Heart left ventricle (tissue), 16 donors: Measurements from ENCODE around the gene CCNJ. TPM values are rescaled to one million over a fixed set of nuclear protein-coding genes. Genes with fewer than 3 reads are reported as not detected.

ENCODE experiments used
- ATAC-seq, 4 donors: fragments of 200-7000 bp; cut with Tn5 transposase; one replicate each; pipeline ENCODE4 v1.9.1; 2020 to 2022; ENCODE audit warnings: moderate library complexity in 4 of 4, mild to moderate bottlenecking in 3 of 4, moderate number of reproducible peaks in 1 of 4
- DNase-seq, 5 donors: peaks; one replicate each; pipeline ENCODE4 v3.0.0-alpha.2; 2020
- H3K27ac ChIP-seq, 12 donors: fragments of 200-600 bp; sonication (generic) in 4 of 12; one replicate each; pipeline versions ENCODE4 v1.5.0 to v1.8.0; 2016 to 2022; ENCODE audit warnings: mild to moderate bottlenecking in 2 of 12
- H3K27me3 ChIP-seq, 9 donors: fragments of 200-600 bp; sonication (generic) in 2 of 9; one replicate each; pipeline versions ENCODE4 v1.5.1 to v1.8.0; 2016 to 2022; ENCODE audit warnings: mild to moderate bottlenecking in 3 of 9
- H3K36me3 ChIP-seq, 9 donors: fragments of 200-600 bp; sonication (generic) in 2 of 9; one replicate each; pipeline versions ENCODE4 v1.5.0 to v1.8.0; 2018 to 2022; ENCODE audit warnings: mild to moderate bottlenecking in 2 of 9
- H3K4me1 ChIP-seq, 12 donors: fragments of 200-600 bp; sonication (generic) in 4 of 12; one replicate each; pipeline versions ENCODE4 v1.5.0 to v1.8.0; 2016 to 2022; ENCODE audit warnings: mild to moderate bottlenecking in 3 of 12
- H3K4me3 ChIP-seq, 12 donors: fragments of 200-600 bp; sonication (generic) in 4 of 12; one replicate each; pipeline versions ENCODE4 v1.5.0 to v1.8.0; 2017 to 2022; ENCODE audit warnings: mild to moderate bottlenecking in 9 of 12, moderate library complexity in 4 of 12
- H3K9me3 ChIP-seq, 12 donors: fragments of 200-600 bp; sonication (generic) in 4 of 12; one replicate each; pipeline versions ENCODE4 v1.5.0 to v1.8.0; 2016 to 2022; ENCODE audit warnings: mild to moderate bottlenecking in 1 of 12
- CTCF ChIP-seq, 12 donors: fragments of 200-600 bp; sonication (generic) in 4 of 12; IDR thresholded peaks; one replicate each; pipeline versions ENCODE4 v1.5.0 to v1.8.0; 2018 to 2022; ENCODE audit warnings: antibody characterized with exemption in 12 of 12, mild to moderate bottlenecking in 5 of 12
- POLR2A ChIP-seq, 2 donors: fragments of 450-650 bp; IDR thresholded peaks; one replicate each; pipeline ENCODE4 v1.6.1; 2017; ENCODE audit warnings: antibody characterized with exemption in 2 of 2, mild to moderate bottlenecking in 2 of 2, moderate library complexity in 2 of 2
- WGBS, 4 donors: extraction: QIAGEN DNeasy Blood & Tissue Kit in 2 of 4; methylation state at CpG; one replicate each; pipeline versions ENCODE4 v1.1.5 to v1.1.7; 2013 to 2018; 5-methylcytosine and 5-hydroxymethylcytosine counted together
- intact Hi-C, 10 donors: fragments of 100-400 bp; cut with DNase I; formaldehyde crosslinking; loops; one replicate each; pipeline versions ENCODE4 v1.11.1 to v1.14.2; 2022
- polyA plus RNA-seq, 2 donors: library from polyadenylated mRNA; stranded (reverse); fragments of 200-250 nt; gene quantifications; one replicate each; pipeline ENCODE4 v1.2.3, GENCODE V29; 2013
- total RNA-seq, 9 donors: library from RNA; depleted of rRNA in 2 of 9; stranded (reverse); fragments of >200 nt in 2 of 9; fragmentation: NEBNext Ultra II Directional in 3 of 9; extraction: Animal tissue kit (Norgen Biotek cat#: 25700) in 3 of 9; gene quantifications; one replicate each; pipeline versions ENCODE4 v1.1.0 to v1.2.4, GENCODE V29; 2016 to 2023
- donor health status: ischemic (EF 13 %, LVEDD 7.1; RV severe dilation, severe dysfunction).
- donor health status: healthy with polysubstance abuse.
- donor health status: DM: no; HTN: yes; CAD: no.
- donor health status: DM: no; HTN: no; CAD: no.
- donor health status: ischemic (EF 25% LVEDD 6.9; RV normal size, moderate dysfunction).
- donor health status: ischemic (EF 25% LVEDD 5.7; RV mildly dilated, moderate dysfunction).
- donor health status: healthy.
- donor health status: DM: yes; HTN: yes; CAD: no.
- donor health status: ischemic (EF 35%, LVEDD 5.7; RV mildly dilated, moderate dysfunction).
- donor health status: nonischemic (EF 11% LVEDD 7.7; RV severe dilation, severe dysfunction).
- donor health status: DM: yes; HTN: yes; CAD: no.
- donor health status: PGD.
- donor health status: ischemic (EF 29% LVEDD 5.4; RV normal size, mild dysfunction).
- donor health status: nonischemic (EF 23%, LVEDD 6.1; RV moderate dilation, normal function).

The CCNJ gene
- total and polyA plus RNA-seq, 11 donors: 1.3 to 4.0 (median 2.7) TPM

GRCh38 chr10:96092999-96093767 lies 49.8 kb downstream of the CCNJ start:
- no peak overlapping the region for H3K27ac ChIP-seq
- H3K27me3 ChIP-seq: peaks cover 11 to 71% (median 54%) of the 10 kb centered on the region in 9 donors
- WGBS, 4 donors: 83 to 92% (median 86%) methylated on average over 8 of the region's 8 CpGs
- intact Hi-C loops: loop anchor here in 1 of 10 donors (5.0 kb wide), 1 partner anchor 34 kb away; no protein-coding TSS in a partner anchor
- H3K4me1 ChIP-seq: peaks cover 0 to 15% (median 1%) of the 10 kb centered on the region in 12 donors
- H3K36me3 ChIP-seq: no peaks in the 10 kb centered on the region
- DNase-seq: no peak
- no peak for ATAC-seq
- TF ChIP-seq CTCF (IDR thresholded peaks at IDR 0.05): no peak
- no peak for TF ChIP-seq POLR2A (IDR thresholded peaks at IDR 0.05)
- H3K9me3 ChIP-seq: peaks cover 0 to 11% (median 0%) of the 10 kb centered on the region in 12 donors
- no peak overlapping the region for H3K4me3 ChIP-seq

- 53 to 60% (median 60%) methylated on average over 2 of the region's 2 CpGs for WGBS, 4 donors
- peaks cover 0 to 11% (median 1%) of the 10 kb centered on the region in 12 donors for H3K4me1 ChIP-seq
- ATAC-seq (no peak), DNase-seq (no peak)
- peaks cover 11 to 78% (median 62%) of the 10 kb centered on the region in 9 donors for H3K27me3 ChIP-seq
- intact Hi-C loops: loop anchor here in 1 of 10 donors (5.0 kb wide), 1 partner anchor 33 kb away; no protein-coding TSS in a partner anchor
- H3K4me3 ChIP-seq: no peak overlapping the region
- H3K27ac ChIP-seq: no peak overlapping the region
- TF ChIP-seq POLR2A (IDR thresholded peaks at IDR 0.05) (no peak), CTCF (IDR thresholded peaks at IDR 0.05) (no peak)
- no peaks in the 10 kb centered on the region for H3K36me3 ChIP-seq
- H3K9me3 ChIP-seq: peaks cover 0 to 11% (median 0%) of the 10 kb centered on the region in 12 donors
Observed at GRCh38 chr10:96093948-96094347, 50.6 kb downstream of the CCNJ start.

GRCh38 chr10:96096958-96097357 lies 53.6 kb downstream of the CCNJ start:
- peaks cover 11 to 99% (median 81%) of the 10 kb centered on the region in 9 donors for H3K27me3 ChIP-seq
- H3K9me3 ChIP-seq: peaks cover 0 to 3% (median 0%) of the 10 kb centered on the region in 12 donors
- intact Hi-C loops: no loop called here
- ATAC-seq: no peak
- TF ChIP-seq POLR2A (IDR thresholded peaks at IDR 0.05) (no peak), CTCF (IDR thresholded peaks at IDR 0.05) (no peak)
- H3K27ac ChIP-seq: no peak overlapping the region
- 53 to 66% (median 57%) methylated on average over 1 of the region's 1 CpG for WGBS, 4 donors
- no peaks in the 10 kb centered on the region for H3K4me1 ChIP-seq
- H3K4me3 ChIP-seq: no peak overlapping the region
- no peaks in the 10 kb centered on the region for H3K36me3 ChIP-seq
- no peak for DNase-seq

- ATAC-seq (no peak), DNase-seq (no peak)
- Histone ChIP-seq H3K4me1 (no peaks in the 10 kb centered on the region), H3K4me3 (no peak overlapping the region), H3K27me3 (peaks cover 11 to 98% (median 76%) of the 10 kb centered on the region in 9 donors), H3K36me3 (no peaks in the 10 kb centered on the region), H3K27ac (no peak overlapping the region), H3K9me3 (peaks cover 0 to 3% (median 0%) of the 10 kb centered on the region in 12 donors)
- WGBS, 4 donors: 77 to 91% (median 82%) methylated on average over 3 of the region's 3 CpGs
- TF ChIP-seq POLR2A (IDR thresholded peaks at IDR 0.05) (no peak), CTCF (IDR thresholded peaks at IDR 0.05) (no peak)
- intact Hi-C loops: no loop called here
Observed at GRCh38 chr10:96097865-96098264, 54.5 kb downstream of the CCNJ start.
